ENCODE results near the gene ZBTB1.

- TF ChIP-seq, protein P1, sequence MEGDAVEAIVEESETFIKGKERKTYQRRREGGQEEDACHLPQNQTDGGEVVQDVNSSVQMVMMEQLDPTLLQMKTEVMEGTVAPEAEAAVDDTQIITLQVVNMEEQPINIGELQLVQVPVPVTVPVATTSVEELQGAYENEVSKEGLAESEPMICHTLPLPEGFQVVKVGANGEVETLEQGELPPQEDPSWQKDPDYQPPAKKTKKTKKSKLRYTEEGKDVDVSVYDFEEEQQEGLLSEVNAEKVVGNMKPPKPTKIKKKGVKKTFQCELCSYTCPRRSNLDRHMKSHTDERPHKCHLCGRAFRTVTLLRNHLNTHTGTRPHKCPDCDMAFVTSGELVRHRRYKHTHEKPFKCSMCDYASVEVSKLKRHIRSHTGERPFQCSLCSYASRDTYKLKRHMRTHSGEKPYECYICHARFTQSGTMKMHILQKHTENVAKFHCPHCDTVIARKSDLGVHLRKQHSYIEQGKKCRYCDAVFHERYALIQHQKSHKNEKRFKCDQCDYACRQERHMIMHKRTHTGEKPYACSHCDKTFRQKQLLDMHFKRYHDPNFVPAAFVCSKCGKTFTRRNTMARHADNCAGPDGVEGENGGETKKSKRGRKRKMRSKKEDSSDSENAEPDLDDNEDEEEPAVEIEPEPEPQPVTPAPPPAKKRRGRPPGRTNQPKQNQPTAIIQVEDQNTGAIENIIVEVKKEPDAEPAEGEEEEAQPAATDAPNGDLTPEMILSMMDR (IDR thresholded peaks at IDR 0.05): no peak
- no peak for TF ChIP-seq EZH2 (IDR thresholded peaks at IDR 0.05; ENCODE audit: borderline replicate concordance, insufficient read depth, low read depth, low read length, poor library complexity, severe bottlenecking)
These were observed 28.1 kb upstream of the ZBTB1 start for GRCh38 chr14:64476438-64476837.

Data from B cell (primary cell).